Measurements from ENCODE around the gene AKR7A2.
A peak's percentile ranks its signal among the peaks of the same experiment; 100 is the strongest.
"Not testable (repeated sequence)": the region's sequence is repeated elsewhere in the genome, so short reads cannot be mapped to it uniquely, and the experiment has no call there.

AKR7A2 gene

DNA sequence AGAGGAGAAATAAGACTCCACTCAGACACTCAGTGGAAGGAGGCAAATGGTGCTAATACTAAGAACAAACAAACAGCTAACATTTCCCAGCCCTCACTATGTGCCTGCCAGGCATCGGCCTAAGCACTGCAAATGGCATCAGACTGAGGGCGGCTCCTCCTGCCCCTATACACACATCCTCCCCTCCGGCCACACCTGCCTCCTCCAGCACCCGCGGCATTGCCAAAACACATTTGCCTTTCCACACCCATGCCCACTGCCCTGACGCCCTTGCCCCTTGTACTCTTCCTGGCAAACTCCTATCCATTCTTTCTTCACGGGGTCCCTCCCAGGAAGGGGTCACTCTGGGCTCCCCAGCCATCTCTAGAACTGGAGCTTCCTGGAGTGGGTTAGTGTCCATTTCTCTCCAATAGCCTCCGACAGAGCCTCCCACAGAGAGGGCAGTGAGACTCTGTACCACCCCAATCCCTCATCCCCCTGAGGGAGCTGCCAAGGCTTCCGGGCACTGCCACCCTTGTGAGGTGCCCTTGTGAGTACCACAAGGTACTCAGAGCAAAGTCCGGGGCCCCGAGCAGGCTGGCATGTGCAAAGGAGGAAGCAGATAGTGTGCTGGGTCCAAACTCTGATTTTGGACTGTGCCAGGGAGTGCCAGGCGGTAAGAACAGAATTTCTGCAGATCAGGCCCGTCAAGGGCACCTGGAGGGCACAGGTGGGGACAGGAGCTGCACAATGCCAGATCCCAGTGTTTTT is 24.3 kb downstream of the AKR7A2 start:
- WGBS (ENCODE audit: extremely low coverage, insufficient coverage, insufficient read length): no CpG with 5 or more reads among the region's 13 CpGs

DNA sequence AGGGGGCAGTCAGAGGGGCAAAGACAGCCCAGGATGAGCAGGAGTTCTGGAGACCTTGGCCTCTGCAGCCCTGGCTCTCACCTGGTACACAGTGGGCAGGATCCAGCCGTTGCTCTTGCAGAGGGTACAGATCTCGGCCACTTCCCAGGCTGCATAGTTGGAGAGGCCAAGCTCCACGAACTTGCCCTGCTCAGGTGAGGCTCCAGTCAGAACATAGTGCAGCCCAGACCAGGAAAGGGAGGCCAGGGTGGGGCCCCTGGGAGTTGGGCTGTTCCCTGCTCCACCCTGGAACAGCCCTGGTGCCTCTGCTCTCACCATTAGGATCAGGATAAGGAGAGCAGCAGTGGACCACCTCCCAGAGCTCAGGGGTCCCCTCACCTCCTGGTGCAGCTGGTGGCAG is 26.1 kb downstream of the AKR7A2 start:
- not testable (repeated sequence) for H3K14ac ChIP-seq (ENCODE audit: low read length); H3K79me2 ChIP-seq (ENCODE audit: control insufficient read depth, insufficient read depth, low read length, poor library complexity); H2AK5ac ChIP-seq (ENCODE audit: low read length); H3K27me3 ChIP-seq (ENCODE audit: insufficient read depth, low read length); H3K4me2 ChIP-seq (ENCODE audit: low read length); H4K12ac ChIP-seq (ENCODE audit: low read depth, low read length); H3K4me1 ChIP-seq (ENCODE audit: control insufficient read depth in 1 of 2, insufficient read depth in 2 of 2, low read length in 2 of 2); H3K18ac ChIP-seq (ENCODE audit: low read length); H3K79me1 ChIP-seq (ENCODE audit: low read length); H2BK120ac ChIP-seq (ENCODE audit: insufficient read depth, low read length, poor library complexity); DNase-seq; H2BK12ac ChIP-seq (ENCODE audit: low read length); H3K27ac ChIP-seq (ENCODE audit: low read depth, low read length); H3K36me3 ChIP-seq (ENCODE audit: control insufficient read depth in 1 of 2, insufficient read depth in 2 of 2, low read length in 2 of 2); H4K8ac ChIP-seq (ENCODE audit: low read depth, low read length); H2BK5ac ChIP-seq (ENCODE audit: low read depth, low read length, poor library complexity); H4K91ac ChIP-seq (ENCODE audit: low read depth, low read length); H3K23ac ChIP-seq (ENCODE audit: low read length); H3K9me3 ChIP-seq (ENCODE audit: insufficient read depth, low read depth, low read length); H3K4me3 ChIP-seq (ENCODE audit: low read depth, low read length); H2AFZ ChIP-seq (ENCODE audit: insufficient read depth, low read length, poor library complexity); H3K9ac ChIP-seq (ENCODE audit: low read length); H3K4ac ChIP-seq (ENCODE audit: low read depth, low read length)
- no CpG with 5 or more reads among the region's 3 CpGs for WGBS (ENCODE audit: extremely low coverage, insufficient coverage, insufficient read length)

More for the DNA sequence above, 24.3 kb downstream of the AKR7A2 start:
- Histone ChIP-seq H3K4me1 (ENCODE audit: control insufficient read depth in 1 of 2, insufficient read depth in 2 of 2, low read length in 2 of 2) (peaks cover 3 to 4% of the 10 kb centered on the region in 2 experiments), H4K8ac (ENCODE audit: low read depth, low read length) (no peak overlapping the region), H3K27ac (ENCODE audit: low read depth, low read length) (no peak overlapping the region), H3K23ac (ENCODE audit: low read length) (no peak overlapping the region), H2BK5ac (ENCODE audit: low read depth, low read length, poor library complexity) (no peak overlapping the region), H2AK5ac (ENCODE audit: low read length) (no peak overlapping the region), H3K18ac (ENCODE audit: low read length) (no peak overlapping the region), H4K91ac (ENCODE audit: low read depth, low read length) (no peak overlapping the region), H3K79me2 (ENCODE audit: control insufficient read depth, insufficient read depth, low read length, poor library complexity) (no peaks in the 10 kb centered on the region), H3K27me3 (ENCODE audit: insufficient read depth, low read length) (no peaks in the 10 kb centered on the region), H3K14ac (ENCODE audit: low read length) (no peak overlapping the region), H3K4ac (ENCODE audit: low read depth, low read length) (no peak overlapping the region), H2BK12ac (ENCODE audit: low read length) (no peak overlapping the region), H3K79me1 (ENCODE audit: low read length) (no peaks in the 10 kb centered on the region), H4K12ac (ENCODE audit: low read depth, low read length) (no peak overlapping the region), H3K4me2 (ENCODE audit: low read length) (no peak overlapping the region), H3K9me3 (ENCODE audit: insufficient read depth, low read depth, low read length) (peaks cover 2% of the 10 kb centered on the region), H2AFZ (ENCODE audit: insufficient read depth, low read length, poor library complexity) (no peak overlapping the region), H3K36me3 (ENCODE audit: control insufficient read depth in 1 of 2, insufficient read depth in 2 of 2, low read length in 2 of 2) (peaks cover 0 to 5% of the 10 kb centered on the region in 2 experiments), H3K4me3 (ENCODE audit: low read depth, low read length) (no peak overlapping the region), H3K9ac (ENCODE audit: low read length) (no peak overlapping the region), H2BK120ac (ENCODE audit: insufficient read depth, low read length, poor library complexity) (no peak overlapping the region)
- DNase-seq: no peak

DNA sequence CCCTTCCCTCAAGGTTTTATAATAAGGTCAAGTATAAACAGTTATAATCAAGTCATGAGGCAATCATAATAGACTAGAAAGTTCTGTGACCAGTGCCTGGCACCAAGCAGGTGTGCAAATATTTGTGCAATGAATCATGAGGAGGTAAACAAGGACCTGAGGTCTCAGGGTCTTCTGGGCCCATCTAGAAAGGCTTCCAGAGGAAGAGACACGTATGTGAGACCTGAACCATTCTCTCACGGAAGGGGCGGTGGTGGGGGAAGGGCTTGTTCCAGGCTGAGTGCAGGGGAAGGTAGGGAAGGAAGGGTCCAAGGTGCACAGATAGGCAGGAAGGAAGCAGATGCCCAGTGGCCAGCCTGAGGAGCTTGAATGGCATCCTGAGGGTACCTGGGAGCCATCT is 26.6 kb downstream of the AKR7A2 start:
- not testable (repeated sequence) for H3K9me3 ChIP-seq (ENCODE audit: insufficient read depth, low read depth, low read length); H3K4ac ChIP-seq (ENCODE audit: low read depth, low read length); H3K9ac ChIP-seq (ENCODE audit: low read length); H2BK12ac ChIP-seq (ENCODE audit: low read length); DNase-seq; H4K91ac ChIP-seq (ENCODE audit: low read depth, low read length); H3K18ac ChIP-seq (ENCODE audit: low read length); H3K4me2 ChIP-seq (ENCODE audit: low read length); H3K23ac ChIP-seq (ENCODE audit: low read length); H2BK120ac ChIP-seq (ENCODE audit: insufficient read depth, low read length, poor library complexity); H3K27me3 ChIP-seq (ENCODE audit: insufficient read depth, low read length); H4K12ac ChIP-seq (ENCODE audit: low read depth, low read length); H3K27ac ChIP-seq (ENCODE audit: low read depth, low read length); H3K36me3 ChIP-seq (ENCODE audit: control insufficient read depth in 1 of 2, insufficient read depth in 2 of 2, low read length in 2 of 2); H3K14ac ChIP-seq (ENCODE audit: low read length); H2AK5ac ChIP-seq (ENCODE audit: low read length); H2AFZ ChIP-seq (ENCODE audit: insufficient read depth, low read length, poor library complexity); H3K4me3 ChIP-seq (ENCODE audit: low read depth, low read length); H3K4me1 ChIP-seq (ENCODE audit: control insufficient read depth in 1 of 2, insufficient read depth in 2 of 2, low read length in 2 of 2); H4K8ac ChIP-seq (ENCODE audit: low read depth, low read length); H2BK5ac ChIP-seq (ENCODE audit: low read depth, low read length, poor library complexity); H3K79me2 ChIP-seq (ENCODE audit: control insufficient read depth, insufficient read depth, low read length, poor library complexity); H3K79me1 ChIP-seq (ENCODE audit: low read length)
- WGBS (ENCODE audit: extremely low coverage, insufficient coverage, insufficient read length): no CpG with 5 or more reads among the region's 3 CpGs

DNA sequence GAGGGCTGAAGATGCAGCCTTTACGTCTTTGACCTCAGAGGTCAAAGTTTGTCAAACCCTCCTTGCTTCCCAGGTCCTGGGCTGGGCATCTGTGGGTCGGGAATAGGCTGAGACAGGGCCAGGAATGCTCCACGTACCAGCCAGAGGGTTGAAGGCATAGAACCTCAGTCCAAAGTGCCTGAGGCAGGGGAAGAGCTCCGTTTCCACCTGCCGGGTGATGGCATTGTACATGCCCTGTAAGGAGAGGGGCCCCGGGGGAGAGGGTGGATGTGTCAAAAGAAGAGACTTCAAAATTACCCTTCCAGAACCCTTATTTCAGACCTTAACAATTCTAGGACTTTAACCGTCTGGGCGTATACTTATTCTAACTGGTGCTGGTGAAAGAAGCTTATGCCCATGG is 27.1 kb downstream of the AKR7A2 start:
- H2BK5ac ChIP-seq (ENCODE audit: low read depth, low read length, poor library complexity): no peak overlapping the region
- no peak overlapping the region for H2AFZ ChIP-seq (ENCODE audit: insufficient read depth, low read length, poor library complexity)
- WGBS (ENCODE audit: extremely low coverage, insufficient coverage, insufficient read length): no CpG with 5 or more reads among the region's 8 CpGs

More for the DNA sequence above, 27.1 kb downstream of the AKR7A2 start:
- H4K91ac ChIP-seq (ENCODE audit: low read depth, low read length): no peak overlapping the region
- H3K79me1 ChIP-seq (ENCODE audit: low read length): no peaks in the 10 kb centered on the region
- H2AK5ac ChIP-seq (ENCODE audit: low read length): no peak overlapping the region
- H3K4me2 ChIP-seq (ENCODE audit: low read length): no peak overlapping the region
- no peaks in the 10 kb centered on the region for H3K27me3 ChIP-seq (ENCODE audit: insufficient read depth, low read length)
- H4K8ac ChIP-seq (ENCODE audit: low read depth, low read length): no peak overlapping the region
- H3K36me3 ChIP-seq (ENCODE audit: control insufficient read depth in 1 of 2, insufficient read depth in 2 of 2, low read length in 2 of 2): peaks cover 0 to 5% of the 10 kb centered on the region in 2 experiments
- H3K27ac ChIP-seq (ENCODE audit: low read depth, low read length): no peak overlapping the region
- H4K12ac ChIP-seq (ENCODE audit: low read depth, low read length): no peak overlapping the region
- H3K9me3 ChIP-seq (ENCODE audit: insufficient read depth, low read depth, low read length): peaks cover 2% of the 10 kb centered on the region
- no peak overlapping the region for H3K14ac ChIP-seq (ENCODE audit: low read length)
- no peak overlapping the region for H3K23ac ChIP-seq (ENCODE audit: low read length)
- no peak overlapping the region for H3K4ac ChIP-seq (ENCODE audit: low read depth, low read length)
- peaks cover 3 to 4% of the 10 kb centered on the region in 2 experiments for H3K4me1 ChIP-seq (ENCODE audit: control insufficient read depth in 1 of 2, insufficient read depth in 2 of 2, low read length in 2 of 2)
- no peak overlapping the region for H3K9ac ChIP-seq (ENCODE audit: low read length)
- no peak overlapping the region for H3K4me3 ChIP-seq (ENCODE audit: low read depth, low read length)
- DNase-seq: peak; percentile 66 to 76
- H2BK120ac ChIP-seq (ENCODE audit: insufficient read depth, low read length, poor library complexity): no peak overlapping the region
- H2BK12ac ChIP-seq (ENCODE audit: low read length): no peak overlapping the region
- H3K18ac ChIP-seq (ENCODE audit: low read length): no peak overlapping the region
- no peaks in the 10 kb centered on the region for H3K79me2 ChIP-seq (ENCODE audit: control insufficient read depth, insufficient read depth, low read length, poor library complexity)

All from trophoblast cell (in vitro differentiated cells and primary cell).